LNCAP (cell line): ENCODE data around the gene GPBP1L1.

Experiments used
- CTCF ChIP-seq: fragments of 450-650 bp; IDR thresholded peaks from 2 replicates; pipeline ENCODE4 v1.5.1; 2017; ENCODE audit warnings: mild to moderate bottlenecking

GPBP1L1 gene

DNA sequence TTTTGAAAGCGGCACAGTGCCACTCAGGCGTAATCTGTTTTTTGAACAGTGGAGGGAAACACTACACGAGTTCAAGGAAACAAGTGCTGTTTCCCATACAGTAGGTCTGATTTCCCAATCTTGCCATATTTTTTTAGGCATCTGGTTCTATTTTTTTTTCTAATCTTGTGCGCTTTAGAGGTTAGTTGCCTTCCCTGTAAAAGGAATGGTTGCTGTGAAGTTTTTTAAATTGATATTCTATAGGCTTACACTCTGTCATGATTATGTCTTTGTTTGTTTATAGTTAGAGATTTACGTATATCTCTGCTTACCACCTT, 101.3 kb downstream of the GPBP1L1 start:
- TF ChIP-seq CTCF: no peak

GRCh38 chr1:45584351-45585109, 101.8 kb downstream of the GPBP1L1 start:
- no peak; the same call in 1 of the 2 replicates for TF ChIP-seq CTCF

DNA sequence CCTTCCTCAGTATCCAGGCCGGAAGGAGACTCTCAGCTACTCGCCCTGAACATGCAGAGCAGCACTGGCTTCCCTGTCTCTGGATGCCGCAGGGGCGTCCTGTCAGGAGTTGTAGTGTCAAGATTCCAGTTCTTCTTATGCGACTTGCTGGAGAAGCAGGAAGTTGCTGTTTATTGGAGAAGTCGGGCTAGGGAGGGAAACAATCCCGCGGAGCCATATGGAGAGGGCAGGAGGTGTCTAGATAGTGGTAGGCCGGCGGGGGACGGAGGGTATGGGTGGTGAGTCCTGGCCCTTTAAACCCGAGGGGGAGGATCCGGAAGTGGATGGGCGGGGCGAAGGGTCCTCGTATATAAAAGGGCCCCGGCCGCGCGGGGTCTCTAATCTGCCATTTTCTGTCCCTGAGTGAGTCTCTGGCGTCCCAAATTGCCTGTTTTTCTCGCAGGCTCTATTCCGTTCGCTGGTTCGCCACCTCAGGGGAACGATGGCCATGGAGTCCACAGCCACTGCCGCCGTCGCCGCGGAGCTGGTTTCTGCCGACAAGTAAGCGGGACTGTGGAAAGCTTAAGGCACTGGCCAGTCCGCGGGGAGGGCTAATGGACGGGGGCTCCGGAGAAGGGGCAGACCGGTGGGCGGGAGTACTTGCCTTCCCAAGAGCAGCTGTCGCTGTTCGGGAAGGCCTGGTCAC, 102.5 kb downstream of the GPBP1L1 start, which contains the start of gene NASP:
NASP (plus strand) TSS at position 376 of the 685 bp plus-strand sequence; CDS start at position 482, 106 bp downstream.
- TF ChIP-seq CTCF: no peak

DNA sequence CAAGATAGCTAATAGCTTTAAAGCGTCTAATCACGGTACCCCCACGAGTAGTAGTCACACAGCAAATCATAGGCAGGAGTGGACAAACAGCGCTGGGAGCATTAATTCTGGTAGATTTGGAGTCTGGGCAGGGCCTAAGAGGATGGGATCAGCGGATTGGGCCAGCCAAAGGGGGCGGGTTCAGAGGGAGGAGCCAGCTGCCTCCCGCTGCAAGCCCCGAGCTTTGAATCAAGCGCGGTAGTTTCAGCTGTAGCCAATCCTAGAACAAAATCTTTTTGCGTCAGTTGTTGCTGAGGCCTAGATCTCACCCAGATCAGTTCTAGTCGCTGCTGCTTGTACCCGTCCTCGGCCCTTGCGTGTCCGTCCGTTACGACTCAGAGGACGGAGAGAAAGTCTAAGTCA, 103.1 kb downstream of the GPBP1L1 start:
- no peak for TF ChIP-seq CTCF
